Measurements from ENCODE around the gene SYNJ2. TPM values are rescaled to one million over a fixed set of nuclear protein-coding genes. Genes with fewer than 3 reads are reported as not detected.

Gene SYNJ2
- total RNA-seq, 1 experiment from 2014 or later = 10.3 TPM

DNA sequence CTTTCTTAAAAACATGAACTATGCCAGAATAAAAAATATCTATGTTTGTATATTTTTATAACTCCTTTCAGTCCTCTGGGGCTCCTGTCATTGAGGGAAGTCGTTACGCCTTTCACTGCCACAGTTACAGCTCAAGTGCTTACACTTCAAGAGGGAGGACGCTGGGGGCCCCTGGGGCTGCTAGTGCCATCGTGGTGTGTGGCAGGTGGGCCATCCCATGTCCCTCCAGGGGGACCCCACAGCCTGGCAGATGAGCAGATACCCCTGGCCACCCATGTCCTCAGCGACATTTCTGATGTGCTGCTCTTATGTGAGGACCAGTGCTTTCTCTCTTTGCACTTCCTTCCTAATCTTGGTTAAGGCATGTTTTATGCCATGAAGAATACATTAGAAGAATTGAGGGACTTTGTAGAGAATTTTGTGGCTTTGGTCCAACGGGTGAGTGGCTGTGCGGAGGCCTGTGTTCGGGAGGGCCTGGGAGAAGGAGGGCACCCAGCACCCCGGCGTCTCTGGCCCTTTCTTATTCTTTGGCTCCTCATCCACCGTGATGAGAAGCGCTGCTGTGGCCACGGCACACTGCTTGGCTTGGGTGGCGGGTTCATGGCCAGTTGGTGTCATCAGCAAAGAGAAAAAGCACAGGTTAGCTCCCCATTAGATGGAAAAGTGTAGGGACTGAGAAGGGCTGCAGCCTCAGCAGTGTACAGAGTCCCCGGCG is 38.3 kb upstream of the SYNJ2 start:
- peaks cover 81% of the 10 kb centered on the region for H3K36me3 Mint-ChIP-seq (ENCODE audit: insufficient read depth, unreplicated experiment)
- H3K27me3 Mint-ChIP-seq (ENCODE audit: insufficient read depth, unreplicated experiment) = no peaks in the 10 kb centered on the region
- BruUV-seq (replicated peaks) = no TSS peak
- no peak overlapping the region for H3K4me3 Mint-ChIP-seq (ENCODE audit: unreplicated experiment)
- no peaks in the 10 kb centered on the region for H3K4me1 Mint-ChIP-seq (ENCODE audit: insufficient read depth, unreplicated experiment)
- H3K9me3 Mint-ChIP-seq (ENCODE audit: unreplicated experiment) = peaks cover 11% of the 10 kb centered on the region
- intact Hi-C loops (cut with micrococcal nuclease) = no loop called here
- no peak overlapping the region for H3K27ac Mint-ChIP-seq (ENCODE audit: low read depth, unreplicated experiment)
- TF ChIP-seq, protein P1, sequence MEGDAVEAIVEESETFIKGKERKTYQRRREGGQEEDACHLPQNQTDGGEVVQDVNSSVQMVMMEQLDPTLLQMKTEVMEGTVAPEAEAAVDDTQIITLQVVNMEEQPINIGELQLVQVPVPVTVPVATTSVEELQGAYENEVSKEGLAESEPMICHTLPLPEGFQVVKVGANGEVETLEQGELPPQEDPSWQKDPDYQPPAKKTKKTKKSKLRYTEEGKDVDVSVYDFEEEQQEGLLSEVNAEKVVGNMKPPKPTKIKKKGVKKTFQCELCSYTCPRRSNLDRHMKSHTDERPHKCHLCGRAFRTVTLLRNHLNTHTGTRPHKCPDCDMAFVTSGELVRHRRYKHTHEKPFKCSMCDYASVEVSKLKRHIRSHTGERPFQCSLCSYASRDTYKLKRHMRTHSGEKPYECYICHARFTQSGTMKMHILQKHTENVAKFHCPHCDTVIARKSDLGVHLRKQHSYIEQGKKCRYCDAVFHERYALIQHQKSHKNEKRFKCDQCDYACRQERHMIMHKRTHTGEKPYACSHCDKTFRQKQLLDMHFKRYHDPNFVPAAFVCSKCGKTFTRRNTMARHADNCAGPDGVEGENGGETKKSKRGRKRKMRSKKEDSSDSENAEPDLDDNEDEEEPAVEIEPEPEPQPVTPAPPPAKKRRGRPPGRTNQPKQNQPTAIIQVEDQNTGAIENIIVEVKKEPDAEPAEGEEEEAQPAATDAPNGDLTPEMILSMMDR (IDR thresholded peaks at IDR 0.05; ENCODE audit: unreplicated experiment) = no peak
- ChIA-PET POLR2A (no interaction called here), CTCF (interaction anchor here (0.7 kb wide), 1 partner anchor 280 kb away, joined by 3 read pairs; no protein-coding TSS in a partner anchor)
- no peak for DNase-seq (ENCODE audit: unreplicated experiment)

DNA sequence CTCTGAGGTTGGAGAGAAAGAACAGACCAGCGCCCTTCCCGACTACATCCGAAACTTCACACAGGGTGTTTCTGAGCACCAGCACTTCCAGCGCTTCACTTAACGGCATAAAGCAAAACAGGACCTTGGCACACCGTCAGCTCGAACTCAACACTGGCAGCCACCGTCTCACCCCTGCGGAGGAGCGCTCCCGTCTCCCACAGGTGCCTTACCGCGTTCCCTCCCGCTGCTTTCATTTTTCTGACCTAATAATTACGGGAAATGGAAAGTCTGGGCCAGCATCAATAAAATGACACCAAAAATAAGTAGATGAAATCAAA is 37.7 kb upstream of the SYNJ2 start:
- BruUV-seq (replicated peaks) = TSS peak; percentile 21
- Mint-ChIP-seq H3K27me3 (ENCODE audit: insufficient read depth, unreplicated experiment) (no peaks in the 10 kb centered on the region), H3K9me3 (ENCODE audit: unreplicated experiment) (peaks cover 16% of the 10 kb centered on the region), H3K27ac (ENCODE audit: low read depth, unreplicated experiment) (no peak overlapping the region), H3K4me1 (ENCODE audit: insufficient read depth, unreplicated experiment) (no peaks in the 10 kb centered on the region), H3K36me3 (ENCODE audit: insufficient read depth, unreplicated experiment) (peaks cover 76% of the 10 kb centered on the region), H3K4me3 (ENCODE audit: unreplicated experiment) (no peak overlapping the region)
- ChIA-PET POLR2A (no interaction called here), CTCF (interaction anchor here (0.7 kb wide), 1 partner anchor 281 kb away, joined by 3 read pairs; no protein-coding TSS in a partner anchor)
- intact Hi-C loops (cut with micrococcal nuclease) = no loop called here
- DNase-seq (ENCODE audit: unreplicated experiment) = no peak
- TF ChIP-seq, protein P1 (IDR thresholded peaks at IDR 0.05; ENCODE audit: unreplicated experiment) = no peak

DNA sequence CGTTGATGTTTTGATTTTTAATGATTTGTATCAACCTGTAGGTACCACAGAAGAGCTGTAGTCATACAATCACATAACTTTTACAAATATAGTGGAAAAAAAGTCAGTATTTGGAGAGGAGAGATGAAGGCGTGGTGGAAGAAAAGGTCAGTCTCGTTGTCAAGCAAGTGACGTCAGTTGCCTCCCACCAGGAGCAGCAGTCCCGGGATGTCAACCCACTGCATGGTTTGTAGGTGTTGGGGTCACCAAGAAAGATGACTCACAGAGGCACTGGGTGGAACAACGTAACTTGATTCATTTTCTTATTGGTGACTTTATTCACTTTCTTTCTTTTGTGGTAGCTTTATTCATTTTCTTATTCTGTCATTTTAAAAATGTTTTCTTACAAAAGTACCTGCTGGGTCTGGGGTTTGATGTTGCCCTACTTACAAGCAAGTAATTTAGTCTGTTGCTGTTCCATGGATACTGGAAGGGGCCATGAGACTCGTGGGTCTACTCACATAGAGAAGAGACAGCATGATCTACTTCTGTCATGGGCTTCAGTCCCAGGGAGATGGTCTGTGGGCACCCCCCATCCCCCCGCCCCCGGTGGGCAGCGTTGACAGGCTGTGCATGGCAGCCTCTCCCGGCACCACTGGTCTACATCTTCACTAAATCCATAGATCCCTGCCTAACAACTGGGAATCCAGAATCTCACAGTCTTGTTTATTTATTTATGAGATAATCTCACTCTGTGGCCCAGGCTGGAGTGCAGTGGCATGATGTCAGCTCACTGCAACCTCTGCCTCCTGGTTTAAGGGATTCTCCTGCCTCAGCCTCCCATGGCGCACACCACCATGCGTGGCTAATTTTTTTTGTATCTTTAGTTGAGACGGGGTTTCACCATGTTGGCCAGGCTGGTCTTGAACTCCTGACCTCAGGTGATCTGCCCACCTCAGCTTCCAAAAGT is 36.4 kb upstream of the SYNJ2 start:
- Mint-ChIP-seq H3K9me3 (ENCODE audit: unreplicated experiment) (peaks cover 23% of the 10 kb centered on the region), H3K4me3 (ENCODE audit: unreplicated experiment) (no peak overlapping the region), H3K27ac (ENCODE audit: low read depth, unreplicated experiment) (no peak overlapping the region), H3K36me3 (ENCODE audit: insufficient read depth, unreplicated experiment) (peaks cover 65% of the 10 kb centered on the region), H3K4me1 (ENCODE audit: insufficient read depth, unreplicated experiment) (no peaks in the 10 kb centered on the region), H3K27me3 (ENCODE audit: insufficient read depth, unreplicated experiment) (no peaks in the 10 kb centered on the region)
- intact Hi-C loops (cut with micrococcal nuclease) = no loop called here
- no TSS peak for BruUV-seq (replicated peaks)
- TF ChIP-seq, protein P1 (IDR thresholded peaks at IDR 0.05; ENCODE audit: unreplicated experiment) = no peak
- CTCF ChIA-PET = interaction anchor here (0.6 kb wide), 1 partner anchor 182 kb away, joined by 3 read pairs; no protein-coding TSS in a partner anchor
- DNase-seq (ENCODE audit: unreplicated experiment) = no peak
- POLR2A ChIA-PET = interaction anchor here (0.6 to 2.0 kb wide), 2 partner anchors 9 to 478 kb away, joined by 4 to 5 read pairs; no protein-coding TSS in a partner anchor

DNA sequence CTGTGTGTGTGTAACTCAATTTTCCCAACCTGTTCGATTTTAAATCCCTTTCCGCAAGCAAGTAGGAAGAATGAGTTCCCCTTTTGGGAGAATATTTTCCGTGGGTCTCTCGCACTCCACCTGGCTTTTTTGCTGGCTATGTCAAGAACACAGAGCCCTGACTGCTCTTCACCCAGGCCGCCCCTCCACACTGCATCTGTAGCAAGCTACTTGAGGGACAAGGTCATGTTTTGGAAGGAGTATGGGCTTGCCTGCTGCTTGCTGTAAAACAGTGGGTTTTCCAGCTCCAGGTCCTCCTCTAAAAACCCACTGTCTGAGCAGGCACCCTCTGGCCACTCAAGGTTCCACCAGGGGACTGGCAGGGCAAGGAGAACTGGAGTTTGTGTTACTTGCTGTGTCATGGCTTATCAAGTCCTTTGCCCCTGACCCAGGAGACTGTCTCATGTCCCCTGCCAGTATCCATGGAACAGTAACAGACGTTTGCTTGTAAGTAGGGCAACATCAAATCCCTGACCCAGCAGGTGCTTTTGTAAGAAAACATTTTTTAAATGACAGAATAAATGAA is 35.5 kb upstream of the SYNJ2 start:
- TF ChIP-seq, protein P1 (IDR thresholded peaks at IDR 0.05; ENCODE audit: unreplicated experiment) = no peak
- H3K27ac Mint-ChIP-seq (ENCODE audit: low read depth, unreplicated experiment) = no peak overlapping the region
- H3K9me3 Mint-ChIP-seq (ENCODE audit: unreplicated experiment) = peaks cover 32% of the 10 kb centered on the region
- no TSS peak for BruUV-seq (replicated peaks)
- no peaks in the 10 kb centered on the region for H3K4me1 Mint-ChIP-seq (ENCODE audit: insufficient read depth, unreplicated experiment)
- ChIA-PET POLR2A (interaction anchor here (0.6 to 2.0 kb wide), 2 partner anchors 8 to 479 kb away, joined by 4 to 5 read pairs; no protein-coding TSS in a partner anchor), CTCF (no interaction called here)
- no peak for DNase-seq (ENCODE audit: unreplicated experiment)
- H3K27me3 Mint-ChIP-seq (ENCODE audit: insufficient read depth, unreplicated experiment) = no peaks in the 10 kb centered on the region
- H3K4me3 Mint-ChIP-seq (ENCODE audit: unreplicated experiment) = no peak overlapping the region
- intact Hi-C loops (cut with micrococcal nuclease) = no loop called here
- peaks cover 56% of the 10 kb centered on the region for H3K36me3 Mint-ChIP-seq (ENCODE audit: insufficient read depth, unreplicated experiment)

Data from MCF 10A (cell line).